Nephron (organoid): ENCODE data around the gene EXOC7.

ENCODE experiments used
- H3K27ac Mint-ChIP-seq, 3 experiments: 2 replicates each; pipeline ENCODE4 v1.8.0; 2020; ENCODE audit warnings: mixed read lengths in 3 of 3, mild to moderate bottlenecking in 2 of 3, moderate library complexity in 1 of 3
- H3K27me3 Mint-ChIP-seq: 2 replicates; pipeline ENCODE4 v1.8.0; 2021; ENCODE audit warnings: low read depth, mild to moderate bottlenecking, moderate library complexity, mixed read lengths
- H3K36me3 Mint-ChIP-seq: 2 replicates; pipeline ENCODE4 v1.8.0; 2020; ENCODE audit warnings: low read depth, mixed read lengths
- H3K4me1 Mint-ChIP-seq: 2 replicates; pipeline ENCODE4 v1.8.0; 2020; ENCODE audit warnings: mixed read lengths
- H3K4me3 Mint-ChIP-seq, 3 experiments: 2 replicates each; pipeline ENCODE4 v1.8.0; 2020; ENCODE audit warnings: mild to moderate bottlenecking in 3 of 3, mixed read lengths in 3 of 3, moderate library complexity in 2 of 3
- H3K9me3 Mint-ChIP-seq: 2 replicates; pipeline ENCODE4 v1.8.0; 2020; ENCODE audit warnings: mixed read lengths
- TF ChIP-seq, protein P1 (sequence below), 3 experiments: fragments of 200-600 bp; sonication (generic); IDR thresholded peaks; one replicate each; pipeline ENCODE4 v1.5.0; 2021; ENCODE audit warnings: antibody characterized with exemption in 3 of 3; ENCODE audit not compliant: unreplicated experiment in 3 of 3

The EXOC7 gene

DNA sequence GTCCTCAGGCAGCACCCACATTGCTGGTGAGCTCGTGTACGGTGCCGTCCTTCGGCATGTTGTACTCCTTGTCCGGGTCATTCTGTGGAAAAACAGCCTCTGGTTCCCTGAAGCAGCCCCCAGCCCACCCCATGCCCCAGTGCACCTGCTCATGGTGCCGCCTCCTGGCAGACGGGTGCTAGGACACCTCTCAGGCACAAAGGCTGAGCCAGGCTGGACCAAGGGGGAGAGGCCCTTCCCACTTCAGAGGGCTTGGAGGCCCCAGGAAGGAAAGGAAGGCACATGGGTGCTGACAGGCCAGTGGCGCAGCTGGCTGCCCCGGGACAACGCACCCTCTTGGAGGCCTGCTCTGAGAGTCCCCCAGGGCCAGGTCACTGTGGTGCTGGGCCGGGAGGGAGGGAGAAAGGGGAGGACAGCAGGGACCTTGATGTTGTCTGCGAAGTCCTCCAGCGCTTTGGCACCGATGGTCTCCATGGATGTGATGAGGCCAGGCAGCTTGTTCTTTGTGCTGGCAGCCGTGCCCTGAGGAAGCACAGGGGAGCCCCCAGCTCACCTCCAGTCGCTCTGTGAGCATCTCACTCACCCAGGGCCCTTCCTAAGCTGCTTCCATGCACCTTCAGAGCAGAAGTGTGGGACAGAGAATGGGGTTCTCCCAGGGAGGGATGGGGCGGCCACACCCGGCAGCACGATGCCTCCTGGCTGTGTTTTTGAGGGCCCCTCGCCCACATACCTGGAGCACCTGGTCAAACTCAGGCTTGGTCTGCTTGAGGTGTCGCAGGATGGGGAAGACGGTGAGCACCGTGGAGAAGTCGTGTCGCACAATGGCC, 15.3 kb downstream of the EXOC7 start:
- Mint-ChIP-seq H3K27ac (no peak overlapping the region), H3K9me3 (no peaks in the 10 kb centered on the region), H3K4me3 (no peak overlapping the region), H3K36me3 (peaks cover 38% of the 10 kb centered on the region), H3K27me3 (no peaks in the 10 kb centered on the region), H3K4me1 (no peaks in the 10 kb centered on the region)
- TF ChIP-seq, protein P1, sequence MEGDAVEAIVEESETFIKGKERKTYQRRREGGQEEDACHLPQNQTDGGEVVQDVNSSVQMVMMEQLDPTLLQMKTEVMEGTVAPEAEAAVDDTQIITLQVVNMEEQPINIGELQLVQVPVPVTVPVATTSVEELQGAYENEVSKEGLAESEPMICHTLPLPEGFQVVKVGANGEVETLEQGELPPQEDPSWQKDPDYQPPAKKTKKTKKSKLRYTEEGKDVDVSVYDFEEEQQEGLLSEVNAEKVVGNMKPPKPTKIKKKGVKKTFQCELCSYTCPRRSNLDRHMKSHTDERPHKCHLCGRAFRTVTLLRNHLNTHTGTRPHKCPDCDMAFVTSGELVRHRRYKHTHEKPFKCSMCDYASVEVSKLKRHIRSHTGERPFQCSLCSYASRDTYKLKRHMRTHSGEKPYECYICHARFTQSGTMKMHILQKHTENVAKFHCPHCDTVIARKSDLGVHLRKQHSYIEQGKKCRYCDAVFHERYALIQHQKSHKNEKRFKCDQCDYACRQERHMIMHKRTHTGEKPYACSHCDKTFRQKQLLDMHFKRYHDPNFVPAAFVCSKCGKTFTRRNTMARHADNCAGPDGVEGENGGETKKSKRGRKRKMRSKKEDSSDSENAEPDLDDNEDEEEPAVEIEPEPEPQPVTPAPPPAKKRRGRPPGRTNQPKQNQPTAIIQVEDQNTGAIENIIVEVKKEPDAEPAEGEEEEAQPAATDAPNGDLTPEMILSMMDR (IDR thresholded peaks at IDR 0.05; ENCODE audit: unreplicated experiment in 3 of 3) = peak in 2 of 3 experiments; percentile 10 to 14

DNA sequence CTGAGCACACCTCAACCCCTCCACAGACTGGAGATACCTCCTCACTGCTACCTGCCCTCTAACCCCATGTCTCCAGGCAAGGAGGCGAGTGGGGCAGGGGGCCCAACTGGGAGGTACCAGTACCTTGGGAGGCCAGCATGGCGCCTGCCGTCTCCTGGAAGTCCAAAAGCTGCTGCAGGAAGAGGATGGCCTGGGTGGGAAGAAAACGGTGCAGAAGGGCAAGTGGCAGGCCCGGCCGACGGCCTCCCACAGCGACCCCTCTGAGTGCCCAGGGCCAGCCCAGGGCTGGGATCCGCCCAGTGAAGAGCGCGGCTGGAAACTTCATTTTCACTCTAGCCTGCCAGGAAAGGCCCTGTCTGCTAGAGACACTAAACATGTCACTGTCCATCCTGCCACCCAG, 16.1 kb downstream of the EXOC7 start:
- Mint-ChIP-seq H3K9me3 (no peaks in the 10 kb centered on the region), H3K27me3 (no peaks in the 10 kb centered on the region), H3K4me1 (peaks cover 4% of the 10 kb centered on the region), H3K36me3 (peaks cover 38% of the 10 kb centered on the region), H3K27ac (no peak overlapping the region), H3K4me3 (no peak overlapping the region)
- TF ChIP-seq, protein P1 (IDR thresholded peaks at IDR 0.05; ENCODE audit: unreplicated experiment in 3 of 3) = no peak

DNA sequence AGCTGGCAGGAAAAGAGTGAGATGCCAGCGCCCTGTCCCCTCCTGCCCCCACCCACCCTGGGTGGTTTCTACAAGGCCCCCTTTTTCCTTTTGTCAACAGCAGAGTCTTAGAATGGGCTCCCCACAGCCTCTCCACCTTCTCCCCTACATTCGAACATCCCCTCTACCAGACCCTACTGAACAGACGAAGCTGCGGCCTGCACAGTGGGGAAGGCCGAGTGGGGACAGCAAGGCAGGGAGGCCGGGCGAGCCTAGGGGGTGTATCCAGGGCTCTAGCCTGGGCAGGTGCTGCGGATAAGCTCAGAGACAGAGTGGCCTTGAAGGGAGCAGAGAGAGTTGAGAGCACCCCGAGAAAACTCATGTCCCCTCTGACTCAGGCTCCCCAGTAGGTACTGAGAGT, 17.2 kb downstream of the EXOC7 start:
- Mint-ChIP-seq H3K4me3 (no peak overlapping the region), H3K36me3 (peaks cover 32% of the 10 kb centered on the region), H3K4me1 (peaks cover 13% of the 10 kb centered on the region), H3K27ac (no peak overlapping the region), H3K9me3 (no peaks in the 10 kb centered on the region), H3K27me3 (no peaks in the 10 kb centered on the region)
- TF ChIP-seq, protein P1 (IDR thresholded peaks at IDR 0.05; ENCODE audit: unreplicated experiment in 3 of 3) = no peak

DNA sequence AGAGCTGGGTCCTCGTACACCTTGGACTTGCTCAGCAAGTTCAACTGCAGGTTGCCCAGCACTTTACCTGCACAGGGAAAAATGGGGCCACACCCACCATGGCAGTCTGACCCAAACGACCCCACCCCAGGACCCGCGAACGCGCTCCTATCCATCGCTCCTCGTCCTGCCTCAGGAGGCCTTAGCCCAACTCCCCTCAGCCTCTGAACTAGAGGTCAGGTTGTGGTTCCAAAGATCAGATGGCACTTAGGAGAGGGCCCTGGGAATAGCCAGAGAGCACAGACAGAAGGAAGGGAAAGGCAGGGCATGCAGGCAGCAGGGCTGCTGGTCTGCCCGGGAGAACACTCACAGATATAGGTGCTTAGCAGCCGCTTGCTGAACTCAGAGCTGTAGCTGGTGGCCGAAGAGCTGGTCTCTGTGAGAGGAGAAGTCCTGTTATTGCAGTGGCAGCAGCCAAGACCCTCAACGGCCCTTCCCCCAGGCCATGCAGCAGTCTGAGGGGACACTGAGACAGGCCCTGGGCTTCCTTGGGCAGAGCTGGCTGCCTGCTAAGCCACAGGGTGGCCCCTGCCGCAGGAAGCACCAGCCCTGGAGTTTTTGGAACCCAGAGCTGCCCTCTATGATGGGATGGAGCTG, 17.7 kb downstream of the EXOC7 start:
- Mint-ChIP-seq H3K9me3 (no peaks in the 10 kb centered on the region), H3K27me3 (peaks cover 4% of the 10 kb centered on the region), H3K27ac (no peak overlapping the region), H3K4me3 (no peak overlapping the region), H3K4me1 (peaks cover 16% of the 10 kb centered on the region), H3K36me3 (peaks cover 27% of the 10 kb centered on the region)
- TF ChIP-seq, protein P1 (IDR thresholded peaks at IDR 0.05; ENCODE audit: unreplicated experiment in 3 of 3) = no peak

DNA sequence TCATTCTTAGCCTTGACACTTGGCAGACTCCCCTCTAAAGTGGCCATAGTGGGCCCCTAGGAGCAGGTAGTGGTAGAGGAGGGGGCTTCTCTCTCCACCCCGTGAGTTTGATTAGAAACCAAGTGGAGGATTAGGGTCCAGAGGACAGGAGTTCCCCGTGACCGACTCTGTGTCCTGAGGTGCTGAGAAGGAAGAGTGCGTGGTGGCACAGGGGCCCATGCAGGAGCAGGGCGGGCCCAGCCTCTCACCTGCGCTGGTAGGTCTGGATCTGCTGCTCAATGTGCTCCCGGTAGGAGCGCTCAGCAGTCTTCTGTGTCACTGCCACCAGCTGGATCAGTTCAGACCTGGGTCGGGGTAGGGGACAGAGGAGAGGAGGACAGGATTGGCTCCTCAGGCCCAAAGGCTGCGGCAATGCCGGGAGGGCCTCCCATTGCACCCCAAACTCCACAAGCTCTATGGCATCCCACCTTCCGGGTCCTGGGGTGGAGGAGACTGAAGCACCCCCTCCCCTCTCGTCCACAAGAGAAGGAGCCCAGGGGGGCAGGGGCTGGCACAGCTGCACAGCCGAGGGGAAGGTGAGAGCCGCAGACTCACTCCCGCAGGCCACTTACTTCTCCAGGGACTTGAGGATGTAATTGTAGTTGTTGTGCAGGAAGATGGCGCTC, 18.4 kb downstream of the EXOC7 start:
- Mint-ChIP-seq H3K36me3 (peaks cover 26% of the 10 kb centered on the region), H3K4me3 (no peak overlapping the region), H3K27ac (peak overlapping the region in 2 of 3 experiments; percentile 9 to 17), H3K27me3 (peaks cover 8% of the 10 kb centered on the region), H3K4me1 (peaks cover 19% of the 10 kb centered on the region), H3K9me3 (no peaks in the 10 kb centered on the region)
- TF ChIP-seq, protein P1 (IDR thresholded peaks at IDR 0.05; ENCODE audit: unreplicated experiment in 3 of 3) = no peak
